Left ventricle myocardium inferior (tissue), 1 donor: ENCODE results near the gene TSC22D1. TPM values are rescaled to one million over a fixed set of nuclear protein-coding genes. Genes with fewer than 3 reads are reported as not detected.

Experiments used
- DNase-seq: peaks from one replicate; pipeline ENCODE4 v3.0.0-alpha.2; 2020
- H3K27ac ChIP-seq: fragments of 200-600 bp; replicated peaks from 2 replicates; pipeline ENCODE4 v1.8.0; 2021
- H3K27me3 ChIP-seq: fragments of 200-600 bp; 2 replicates; pipeline ENCODE4 v1.8.0; 2021; ENCODE audit warnings: low read depth
- H3K36me3 ChIP-seq: fragments of 200-600 bp; 2 replicates; pipeline ENCODE4 v1.8.0; 2021
- H3K4me1 ChIP-seq: fragments of 200-600 bp; 2 replicates; pipeline ENCODE4 v1.8.0; 2021
- H3K4me3 ChIP-seq: fragments of 200-600 bp; 2 replicates; pipeline ENCODE4 v1.8.0; 2021; ENCODE audit warnings: mild to moderate bottlenecking, moderate library complexity
- H3K9me3 ChIP-seq: fragments of 200-600 bp; replicated peaks from 2 replicates; pipeline ENCODE4 v1.8.0; 2021
- CTCF ChIP-seq: fragments of 200-600 bp; IDR thresholded peaks from 2 replicates; pipeline ENCODE4 v1.8.0; 2021; ENCODE audit warnings: antibody characterized with exemption, mild to moderate bottlenecking, borderline replicate concordance
- intact Hi-C: fragments of 100-400 bp; cut with micrococcal nuclease; formaldehyde crosslinking; loops from one replicate; pipeline ENCODE4 v1.11.0; 2022
- total RNA-seq: library from RNA; stranded (reverse); fragmentation: NEBNext Ultra II Directional; extraction: Animal tissue kit (Norgen Biotek cat#: 25700); gene quantifications from one replicate; pipeline ENCODE4 v1.2.1, GENCODE V29; 2021
- donor health status: DM: no; HTN: yes; CAD: no; lungs with severe emphysema.

TSC22D1 gene
- total RNA-seq, 1 donor from 2014 or later: 158 TPM

- Histone ChIP-seq H3K36me3 (no peaks in the 10 kb centered on the region), H3K27ac (no peak overlapping the region), H3K4me3 (no peak overlapping the region), H3K4me1 (peaks cover 13% of the 10 kb centered on the region), H3K9me3 (no peaks in the 10 kb centered on the region), H3K27me3 (no peaks in the 10 kb centered on the region)
- DNase-seq: no peak
- intact Hi-C loops: no loop called here
- TF ChIP-seq CTCF: no peak
These were observed 181.5 kb downstream of the TSC22D1 start for GRCh38 chr13:44394658-44395057.

GRCh38 chr13:44393391-44393790 is 182.7 kb downstream of the TSC22D1 start:
- H3K9me3 ChIP-seq: no peaks in the 10 kb centered on the region
- no peaks in the 10 kb centered on the region for H3K27me3 ChIP-seq
- no peak overlapping the region for H3K4me3 ChIP-seq
- peaks cover 18% of the 10 kb centered on the region for H3K4me1 ChIP-seq
- intact Hi-C loops: no loop called here
- DNase-seq: no peak
- H3K27ac ChIP-seq: no peak overlapping the region
- no peaks in the 10 kb centered on the region for H3K36me3 ChIP-seq
- no peak for TF ChIP-seq CTCF

GRCh38 chr13:44389876-44390275 is 186.3 kb downstream of the TSC22D1 start:
- DNase-seq: no peak
- no peak for TF ChIP-seq CTCF
- intact Hi-C loops: no loop called here
- Histone ChIP-seq H3K4me1 (peaks cover 33% of the 10 kb centered on the region), H3K4me3 (no peak overlapping the region), H3K9me3 (no peaks in the 10 kb centered on the region), H3K36me3 (no peaks in the 10 kb centered on the region), H3K27me3 (no peaks in the 10 kb centered on the region), H3K27ac (no peak overlapping the region)

- Histone ChIP-seq H3K36me3 (no peaks in the 10 kb centered on the region), H3K4me3 (no peak overlapping the region), H3K4me1 (peaks cover 40% of the 10 kb centered on the region), H3K27ac (peak overlapping the region; percentile 54), H3K27me3 (no peaks in the 10 kb centered on the region), H3K9me3 (no peaks in the 10 kb centered on the region)
- DNase-seq: no peak
- no peak for TF ChIP-seq CTCF
- intact Hi-C loops: no loop called here
These were observed 187.0 kb downstream of the TSC22D1 start for GRCh38 chr13:44389060-44389666.

GRCh38 chr13:44388427-44389059 is 187.6 kb downstream of the TSC22D1 start:
- H3K27me3 ChIP-seq: no peaks in the 10 kb centered on the region
- H3K9me3 ChIP-seq: no peaks in the 10 kb centered on the region
- peak overlapping the region; percentile 54 for H3K27ac ChIP-seq
- intact Hi-C loops: no loop called here
- H3K4me3 ChIP-seq: no peak overlapping the region
- H3K4me1 ChIP-seq: peaks cover 42% of the 10 kb centered on the region
- DNase-seq: peak; percentile 32
- H3K36me3 ChIP-seq: no peaks in the 10 kb centered on the region
- no peak for TF ChIP-seq CTCF
